NCI-H1105 (cell line): Measurements from ENCODE around the gene HIVEP3.

ENCODE experiments used
- DNase-seq: peaks from one replicate; lab custom pipeline; 2025; lab: John Stamatoyannopoulos, UW

HIVEP3 gene

GRCh38 chr1:41650028-41650880 is 268.5 kb downstream of the HIVEP3 start:
- no peak for DNase-seq

- no peak for DNase-seq
Observed at GRCh38 chr1:41649396-41650027, 269.2 kb downstream of the HIVEP3 start.

- no peak for DNase-seq
Observed at GRCh38 chr1:41648844-41649243, 269.9 kb downstream of the HIVEP3 start.

- no peak for DNase-seq
Observed at GRCh38 chr1:41648230-41648629, 270.5 kb downstream of the HIVEP3 start.

GRCh38 chr1:41647221-41648135 is 271.2 kb downstream of the HIVEP3 start:
- DNase-seq: no peak

- no peak for DNase-seq
Observed at GRCh38 chr1:41646186-41646585, 272.5 kb downstream of the HIVEP3 start.

GRCh38 chr1:41645062-41645461 is 273.7 kb downstream of the HIVEP3 start:
- no peak for DNase-seq

GRCh38 chr1:41642922-41643821 is 275.6 kb downstream of the HIVEP3 start:
- no peak for DNase-seq

GRCh38 chr1:41641941-41642527 is 276.7 kb downstream of the HIVEP3 start:
- no peak for DNase-seq

GRCh38 chr1:41641475-41641814 is 277.3 kb downstream of the HIVEP3 start:
- no peak for DNase-seq

- no peak for DNase-seq
Observed at GRCh38 chr1:41640756-41641474, 277.8 kb downstream of the HIVEP3 start.

GRCh38 chr1:41640141-41640751 is 278.5 kb downstream of the HIVEP3 start:
- DNase-seq: no peak

GRCh38 chr1:41639332-41639936 is 279.3 kb downstream of the HIVEP3 start:
- no peak for DNase-seq

- no peak for DNase-seq
Observed at GRCh38 chr1:41638086-41639024, 280.4 kb downstream of the HIVEP3 start.

- no peak for DNase-seq
Observed at GRCh38 chr1:41637367-41637766, 281.4 kb downstream of the HIVEP3 start.

GRCh38 chr1:41633764-41634163 is 285.0 kb downstream of the HIVEP3 start:
- no peak for DNase-seq

GRCh38 chr1:41632781-41633575 is 285.7 kb downstream of the HIVEP3 start:
- no peak for DNase-seq

GRCh38 chr1:41631971-41632370 is 286.8 kb downstream of the HIVEP3 start:
- no peak for DNase-seq
